ENCODE results near the gene ABR. TPM values are rescaled to one million over a fixed set of nuclear protein-coding genes. Genes with fewer than 3 reads are reported as not detected.
A peak's percentile ranks its signal among the peaks of the same experiment; 100 is the strongest.

Gene ABR
- total RNA-seq, 1 experiment from 2014 or later = 172 TPM

DNA sequence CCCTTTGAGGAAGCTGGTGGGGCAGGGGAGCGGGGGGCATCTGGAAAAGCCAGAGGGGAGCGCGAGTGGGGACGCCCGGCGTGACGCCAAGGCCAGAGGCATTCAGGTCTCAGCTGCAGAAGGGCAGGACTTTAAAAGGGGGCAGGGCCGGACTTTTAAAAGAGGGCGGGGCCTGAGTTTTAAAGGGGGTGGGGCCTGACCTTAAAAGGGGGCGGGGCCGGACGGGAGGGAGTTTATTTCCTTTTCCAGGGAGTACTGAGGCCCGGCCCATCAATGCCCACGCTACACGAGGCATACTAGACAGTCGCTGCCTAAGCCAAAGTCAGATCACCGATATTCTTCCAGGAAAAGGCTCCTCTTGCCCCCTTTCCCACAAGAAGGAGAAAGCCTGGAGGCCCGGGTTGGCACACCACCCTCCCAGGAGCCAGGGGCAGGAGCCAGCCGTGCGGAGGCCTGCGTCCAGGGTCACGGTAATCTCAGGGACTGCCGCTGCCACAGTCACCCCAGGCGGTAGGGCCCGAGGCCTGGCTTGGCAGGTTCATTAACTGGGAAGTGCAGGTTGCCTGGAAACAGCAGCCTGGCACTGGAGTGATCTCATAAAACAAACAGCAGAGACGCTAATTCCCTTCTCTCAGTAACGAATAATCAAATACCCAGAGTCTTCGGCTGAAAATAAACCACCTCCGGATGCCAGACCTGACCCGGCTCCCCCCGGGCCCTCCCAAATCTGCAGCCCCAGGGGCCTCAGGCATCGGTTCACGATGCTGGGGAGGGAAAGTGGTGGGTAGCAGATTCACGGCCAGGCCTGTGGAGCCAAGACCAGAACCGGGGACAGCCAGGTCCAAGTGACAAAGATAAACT, 92.2 kb downstream of the ABR start:
- TF ChIP-seq POLR2AphosphoS5 (IDR thresholded peaks at IDR 0.05; ENCODE audit: low read depth, low read length) = peak; percentile 33; the same call in 1 of the 2 replicates
- TF ChIP-seq, protein P1, sequence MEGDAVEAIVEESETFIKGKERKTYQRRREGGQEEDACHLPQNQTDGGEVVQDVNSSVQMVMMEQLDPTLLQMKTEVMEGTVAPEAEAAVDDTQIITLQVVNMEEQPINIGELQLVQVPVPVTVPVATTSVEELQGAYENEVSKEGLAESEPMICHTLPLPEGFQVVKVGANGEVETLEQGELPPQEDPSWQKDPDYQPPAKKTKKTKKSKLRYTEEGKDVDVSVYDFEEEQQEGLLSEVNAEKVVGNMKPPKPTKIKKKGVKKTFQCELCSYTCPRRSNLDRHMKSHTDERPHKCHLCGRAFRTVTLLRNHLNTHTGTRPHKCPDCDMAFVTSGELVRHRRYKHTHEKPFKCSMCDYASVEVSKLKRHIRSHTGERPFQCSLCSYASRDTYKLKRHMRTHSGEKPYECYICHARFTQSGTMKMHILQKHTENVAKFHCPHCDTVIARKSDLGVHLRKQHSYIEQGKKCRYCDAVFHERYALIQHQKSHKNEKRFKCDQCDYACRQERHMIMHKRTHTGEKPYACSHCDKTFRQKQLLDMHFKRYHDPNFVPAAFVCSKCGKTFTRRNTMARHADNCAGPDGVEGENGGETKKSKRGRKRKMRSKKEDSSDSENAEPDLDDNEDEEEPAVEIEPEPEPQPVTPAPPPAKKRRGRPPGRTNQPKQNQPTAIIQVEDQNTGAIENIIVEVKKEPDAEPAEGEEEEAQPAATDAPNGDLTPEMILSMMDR (IDR thresholded peaks at IDR 0.05) = no peak
- TF ChIP-seq, protein P2, sequence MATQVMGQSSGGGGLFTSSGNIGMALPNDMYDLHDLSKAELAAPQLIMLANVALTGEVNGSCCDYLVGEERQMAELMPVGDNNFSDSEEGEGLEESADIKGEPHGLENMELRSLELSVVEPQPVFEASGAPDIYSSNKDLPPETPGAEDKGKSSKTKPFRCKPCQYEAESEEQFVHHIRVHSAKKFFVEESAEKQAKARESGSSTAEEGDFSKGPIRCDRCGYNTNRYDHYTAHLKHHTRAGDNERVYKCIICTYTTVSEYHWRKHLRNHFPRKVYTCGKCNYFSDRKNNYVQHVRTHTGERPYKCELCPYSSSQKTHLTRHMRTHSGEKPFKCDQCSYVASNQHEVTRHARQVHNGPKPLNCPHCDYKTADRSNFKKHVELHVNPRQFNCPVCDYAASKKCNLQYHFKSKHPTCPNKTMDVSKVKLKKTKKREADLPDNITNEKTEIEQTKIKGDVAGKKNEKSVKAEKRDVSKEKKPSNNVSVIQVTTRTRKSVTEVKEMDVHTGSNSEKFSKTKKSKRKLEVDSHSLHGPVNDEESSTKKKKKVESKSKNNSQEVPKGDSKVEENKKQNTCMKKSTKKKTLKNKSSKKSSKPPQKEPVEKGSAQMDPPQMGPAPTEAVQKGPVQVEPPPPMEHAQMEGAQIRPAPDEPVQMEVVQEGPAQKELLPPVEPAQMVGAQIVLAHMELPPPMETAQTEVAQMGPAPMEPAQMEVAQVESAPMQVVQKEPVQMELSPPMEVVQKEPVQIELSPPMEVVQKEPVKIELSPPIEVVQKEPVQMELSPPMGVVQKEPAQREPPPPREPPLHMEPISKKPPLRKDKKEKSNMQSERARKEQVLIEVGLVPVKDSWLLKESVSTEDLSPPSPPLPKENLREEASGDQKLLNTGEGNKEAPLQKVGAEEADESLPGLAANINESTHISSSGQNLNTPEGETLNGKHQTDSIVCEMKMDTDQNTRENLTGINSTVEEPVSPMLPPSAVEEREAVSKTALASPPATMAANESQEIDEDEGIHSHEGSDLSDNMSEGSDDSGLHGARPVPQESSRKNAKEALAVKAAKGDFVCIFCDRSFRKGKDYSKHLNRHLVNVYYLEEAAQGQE (IDR thresholded peaks at IDR 0.05; ENCODE audit: insufficient read depth in 1 of 2, low read depth in 2 of 2, low read length in 1 of 2) = no peak
- ChIA-PET CTCF (no interaction called here), POLR2A (no interaction called here)
- DNase-seq (ENCODE audit: low read depth, low spot score) (no peak), ATAC-seq (peak; percentile 89)
- H3K27ac ChIP-seq (ENCODE audit: low read length) = peak overlapping the region; percentile 81
- in situ Hi-C loops (cut with HindIII; ENCODE audit: low pct_unique_long_range_greater_than_20kb, low sequenced_read_pairs) = no loop called here
- BruUV-seq (replicated peaks) = no TSS peak
- no peaks in the 10 kb centered on the region for H3K9me3 ChIP-seq (ENCODE audit: control insufficient read depth, insufficient read depth, low read depth, low read length)
- intact Hi-C loops (cut with micrococcal nuclease; ENCODE audit: unreplicated experiment) = no loop called here
- H3K4me3 ChIP-seq (ENCODE audit: low read depth in 2 of 2, low read length in 2 of 2) = peak overlapping the region in 1 of 2 experiments; percentile 32; a peak in 3 of 4 replicates
- no peaks in the 10 kb centered on the region for H3K27me3 ChIP-seq (ENCODE audit: control insufficient read depth, insufficient read depth, low read length)
- peaks cover 35% of the 10 kb centered on the region for H3K4me1 ChIP-seq (ENCODE audit: control insufficient read depth, insufficient read depth, low read length)
- H3K36me3 ChIP-seq (ENCODE audit: control insufficient read depth, insufficient read depth, low read length) = no peaks in the 10 kb centered on the region

DNA sequence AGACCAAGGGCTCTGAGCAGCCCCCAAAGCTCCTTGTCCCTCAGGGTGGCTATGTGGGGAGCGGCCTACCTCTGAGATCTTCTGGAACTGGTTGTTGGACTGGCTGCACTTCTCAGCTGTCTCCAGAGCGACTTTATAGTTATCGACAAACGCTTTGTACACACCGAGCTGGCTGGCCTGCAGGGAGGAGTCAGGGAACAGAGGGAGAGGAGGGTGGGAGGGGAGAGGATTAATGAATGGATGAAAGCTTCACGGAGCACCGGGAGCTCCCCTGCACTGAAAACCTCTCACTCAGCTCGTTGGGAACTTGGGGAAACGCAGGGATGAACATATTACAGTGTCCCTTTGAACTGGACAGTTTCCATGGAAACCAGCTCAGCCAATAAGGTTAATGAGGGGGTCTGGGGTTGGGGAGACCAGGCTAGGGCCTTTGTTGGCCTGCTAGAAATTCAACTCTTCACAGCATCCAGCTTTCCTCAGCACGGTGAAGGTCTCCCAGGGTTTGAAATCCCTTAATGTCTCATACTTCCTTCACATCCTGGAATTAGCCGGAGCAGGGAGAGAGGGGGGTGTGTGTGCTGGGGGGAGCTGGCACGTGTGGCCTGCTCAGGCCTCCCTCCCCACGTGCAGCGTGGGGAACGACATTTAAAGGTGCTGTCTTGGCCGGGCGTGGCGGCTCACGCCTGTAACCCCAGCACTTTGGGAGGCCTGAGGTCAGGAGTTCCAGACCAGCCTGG, 96.2 kb downstream of the ABR start:
- ChIA-PET CTCF (interaction anchor here (0.6 kb wide), 1 partner anchor 185 kb away, joined by 4 read pairs; no protein-coding TSS in a partner anchor), POLR2A (no interaction called here)
- no TSS peak for BruUV-seq (replicated peaks)
- no peak overlapping the region for H3K4me3 ChIP-seq (ENCODE audit: low read depth in 2 of 2, low read length in 2 of 2)
- H3K27ac ChIP-seq (ENCODE audit: low read length) = peak overlapping the region; percentile 8
- ATAC-seq = no peak
- no peaks in the 10 kb centered on the region for H3K27me3 ChIP-seq (ENCODE audit: control insufficient read depth, insufficient read depth, low read length)
- intact Hi-C loops (cut with micrococcal nuclease; ENCODE audit: unreplicated experiment) = no loop called here
- in situ Hi-C loops (cut with HindIII; ENCODE audit: low pct_unique_long_range_greater_than_20kb, low sequenced_read_pairs) = no loop called here
- TF ChIP-seq, protein P1 (IDR thresholded peaks at IDR 0.05) = no peak
- TF ChIP-seq SIN3A (IDR thresholded peaks at IDR 0.05; ENCODE audit: borderline replicate concordance, insufficient read depth, low read depth, low read length) (no peak), POLR2AphosphoS5 (IDR thresholded peaks at IDR 0.05; ENCODE audit: low read depth, low read length) (no peak), TCF7L2 (IDR thresholded peaks at IDR 0.05; ENCODE audit: low read depth, low read length) (no peak)
- TF ChIP-seq, protein P2 (IDR thresholded peaks at IDR 0.05; ENCODE audit: insufficient read depth in 1 of 2, low read depth in 2 of 2, low read length in 1 of 2) = no peak
- no peak for DNase-seq (ENCODE audit: low read depth, low spot score)
- H3K4me1 ChIP-seq (ENCODE audit: control insufficient read depth, insufficient read depth, low read length) = peaks cover 50% of the 10 kb centered on the region
- H3K9me3 ChIP-seq (ENCODE audit: control insufficient read depth, insufficient read depth, low read depth, low read length) = no peaks in the 10 kb centered on the region
- H3K36me3 ChIP-seq (ENCODE audit: control insufficient read depth, insufficient read depth, low read length) = no peaks in the 10 kb centered on the region
